ENCODE data around the gene KCNJ2. TPM values are rescaled to one million over a fixed set of nuclear protein-coding genes. Genes with fewer than 3 reads are reported as not detected.

The KCNJ2 gene
- total and polyA plus RNA-seq, 8 donors = 0.31 to 6.4 (median 2.9) TPM; not detected in 1

DNA sequence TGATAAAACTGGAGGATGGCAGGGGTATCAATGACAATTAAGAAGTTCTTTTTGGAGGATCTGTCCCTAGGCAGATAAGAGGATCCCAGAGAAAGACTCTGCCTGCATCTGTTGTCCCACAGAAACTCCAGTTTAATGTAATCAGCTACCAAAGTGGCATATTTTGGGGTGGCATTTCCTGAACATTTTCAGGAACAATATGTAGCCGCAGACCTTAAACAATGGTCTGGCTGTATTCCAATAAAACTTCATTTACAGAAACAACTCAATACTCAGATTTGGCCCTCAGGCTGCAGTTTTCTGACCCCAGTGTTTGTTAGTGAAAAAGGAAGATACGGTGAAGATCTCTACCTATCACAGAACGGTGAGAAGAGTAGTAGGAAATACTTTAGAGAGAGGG, 48.2 kb upstream of the KCNJ2 start:
- Histone ChIP-seq H3K27ac (peak overlapping the region in 1 of 5 donors; percentile 4), H3K36me3 (no peaks in the 10 kb centered on the region), H3K27me3 (no peaks in the 10 kb centered on the region), H3K4me1 (peaks cover 0 to 15% (median 2%) of the 10 kb centered on the region in 4 donors), H3K9me3 (peaks cover 0 to 10% (median 0%) of the 10 kb centered on the region in 4 donors), H3K4me3 (no peak overlapping the region)
- intact Hi-C loops (cut with DNase I; ENCODE audit: low total_unique reads) = no loop called here
- no peak for DNase-seq
- 60 to 91% (median 66%) methylated on average over 3 of the region's 3 CpGs for WGBS, 5 donors
- TF ChIP-seq, protein P1, sequence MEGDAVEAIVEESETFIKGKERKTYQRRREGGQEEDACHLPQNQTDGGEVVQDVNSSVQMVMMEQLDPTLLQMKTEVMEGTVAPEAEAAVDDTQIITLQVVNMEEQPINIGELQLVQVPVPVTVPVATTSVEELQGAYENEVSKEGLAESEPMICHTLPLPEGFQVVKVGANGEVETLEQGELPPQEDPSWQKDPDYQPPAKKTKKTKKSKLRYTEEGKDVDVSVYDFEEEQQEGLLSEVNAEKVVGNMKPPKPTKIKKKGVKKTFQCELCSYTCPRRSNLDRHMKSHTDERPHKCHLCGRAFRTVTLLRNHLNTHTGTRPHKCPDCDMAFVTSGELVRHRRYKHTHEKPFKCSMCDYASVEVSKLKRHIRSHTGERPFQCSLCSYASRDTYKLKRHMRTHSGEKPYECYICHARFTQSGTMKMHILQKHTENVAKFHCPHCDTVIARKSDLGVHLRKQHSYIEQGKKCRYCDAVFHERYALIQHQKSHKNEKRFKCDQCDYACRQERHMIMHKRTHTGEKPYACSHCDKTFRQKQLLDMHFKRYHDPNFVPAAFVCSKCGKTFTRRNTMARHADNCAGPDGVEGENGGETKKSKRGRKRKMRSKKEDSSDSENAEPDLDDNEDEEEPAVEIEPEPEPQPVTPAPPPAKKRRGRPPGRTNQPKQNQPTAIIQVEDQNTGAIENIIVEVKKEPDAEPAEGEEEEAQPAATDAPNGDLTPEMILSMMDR (IDR thresholded peaks at IDR 0.05) = no peak
- TF ChIP-seq POLR2A (IDR thresholded peaks at IDR 0.05) = no peak
- TF ChIP-seq POLR2AphosphoS5 (IDR thresholded peaks at IDR 0.05) = no peak
- no peak for TF ChIP-seq EP300 (IDR thresholded peaks at IDR 0.05)

DNA sequence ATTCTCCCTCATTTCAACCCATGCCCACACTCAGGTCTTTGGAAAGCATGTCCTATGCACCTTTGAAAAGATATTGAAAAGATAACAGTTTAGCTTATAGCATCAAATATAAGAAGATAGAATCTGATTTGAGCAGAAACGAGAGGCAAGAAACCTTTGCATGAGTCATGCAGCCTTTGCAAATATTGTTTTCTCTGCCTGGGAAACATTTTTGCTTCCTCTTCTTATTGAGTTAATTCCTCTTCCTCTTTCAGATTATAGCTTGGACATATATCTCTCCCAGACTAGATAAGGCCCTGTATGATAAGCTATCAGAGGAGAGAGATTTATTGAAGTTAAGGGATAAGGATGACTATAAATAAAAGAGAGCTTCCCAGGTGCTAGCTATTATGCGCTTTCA, 46.1 kb upstream of the KCNJ2 start:
- Histone ChIP-seq H3K4me3 (no peak overlapping the region), H3K27ac (no peak overlapping the region), H3K27me3 (no peaks in the 10 kb centered on the region), H3K4me1 (peaks cover 0 to 15% (median 3%) of the 10 kb centered on the region in 4 donors), H3K9me3 (peaks cover 0 to 10% (median 0%) of the 10 kb centered on the region in 4 donors), H3K36me3 (no peaks in the 10 kb centered on the region)
- DNase-seq = no peak
- TF ChIP-seq EP300 (IDR thresholded peaks at IDR 0.05) = no peak
- TF ChIP-seq, protein P1 (IDR thresholded peaks at IDR 0.05) = no peak
- no peak for TF ChIP-seq POLR2A (IDR thresholded peaks at IDR 0.05)
- TF ChIP-seq POLR2AphosphoS5 (IDR thresholded peaks at IDR 0.05) = no peak
- WGBS, 5 donors = 57 to 66% (median 59%) methylated on average over 2 of the region's 2 CpGs
- intact Hi-C loops (cut with DNase I; ENCODE audit: low total_unique reads) = no loop called here

DNA sequence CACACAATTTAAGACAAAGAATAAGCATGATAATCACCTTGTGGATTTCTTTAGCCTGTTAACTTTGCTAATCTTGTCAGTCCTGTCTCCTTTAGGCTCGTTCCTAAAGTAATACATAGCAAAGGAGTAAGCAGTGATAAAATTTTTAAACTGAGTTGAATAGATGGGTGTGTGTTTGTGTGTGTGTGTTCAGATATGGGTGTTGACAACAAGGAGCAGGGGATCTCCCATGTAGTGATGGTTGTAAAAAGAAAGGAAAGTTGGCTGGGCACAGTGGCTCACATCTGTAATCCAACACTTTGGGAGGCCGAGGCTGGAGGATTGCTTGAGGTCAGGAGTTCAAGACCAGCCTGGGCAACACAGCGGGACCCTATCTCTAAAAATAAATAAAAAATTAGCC, 44.6 kb upstream of the KCNJ2 start:
- no peak overlapping the region for H3K27ac ChIP-seq
- DNase-seq = no peak
- 53 to 63% (median 61%) methylated on average over 3 of the region's 3 CpGs for WGBS, 5 donors
- intact Hi-C loops (cut with DNase I; ENCODE audit: low total_unique reads) = no loop called here
- peaks cover 0 to 15% (median 3%) of the 10 kb centered on the region in 4 donors for H3K4me1 ChIP-seq
- TF ChIP-seq POLR2A (IDR thresholded peaks at IDR 0.05) (no peak), POLR2AphosphoS5 (IDR thresholded peaks at IDR 0.05) (no peak), EP300 (IDR thresholded peaks at IDR 0.05) (no peak)
- TF ChIP-seq, protein P1 (IDR thresholded peaks at IDR 0.05) = no peak
- H3K36me3 ChIP-seq = no peaks in the 10 kb centered on the region
- H3K4me3 ChIP-seq = no peak overlapping the region
- H3K27me3 ChIP-seq = no peaks in the 10 kb centered on the region
- H3K9me3 ChIP-seq = peaks cover 0 to 4% (median 0%) of the 10 kb centered on the region in 4 donors

DNA sequence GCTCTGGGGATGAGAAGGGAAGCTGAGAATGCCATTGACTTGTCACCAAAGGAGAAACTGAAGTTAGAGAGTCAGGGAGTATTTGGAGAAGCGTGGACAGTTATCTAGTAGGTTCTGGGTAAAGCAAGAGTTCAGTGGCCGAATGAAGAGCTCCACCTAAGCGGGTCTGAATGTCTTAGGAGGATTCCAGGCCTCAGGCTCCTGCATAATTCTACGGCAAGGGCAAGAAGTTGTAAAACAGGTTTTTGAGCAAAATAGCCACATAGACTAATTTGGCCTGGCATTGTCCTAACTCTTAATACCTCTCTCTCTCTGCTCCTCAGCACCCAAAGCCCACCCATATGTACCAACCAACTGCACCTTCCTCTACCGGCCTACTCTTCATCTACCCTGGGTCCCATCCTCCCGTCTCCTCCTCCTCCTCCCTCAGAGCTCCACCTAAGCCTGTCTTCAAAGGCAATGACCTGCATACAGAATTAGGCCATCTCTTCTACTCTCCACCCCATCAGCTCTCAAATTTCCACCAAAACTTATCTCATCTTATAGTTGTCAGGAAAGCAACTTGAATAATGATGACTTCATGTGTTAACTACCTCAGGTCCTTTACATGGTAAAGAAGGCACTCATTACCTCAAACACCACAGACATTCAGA, 42.0 kb upstream of the KCNJ2 start:
- 50 to 78% (median 67%) methylated on average over 6 of the region's 6 CpGs for WGBS, 5 donors
- TF ChIP-seq POLR2A (IDR thresholded peaks at IDR 0.05) (no peak), EP300 (IDR thresholded peaks at IDR 0.05) (no peak), POLR2AphosphoS5 (IDR thresholded peaks at IDR 0.05) (no peak)
- TF ChIP-seq, protein P1 (IDR thresholded peaks at IDR 0.05) = no peak
- no peaks in the 10 kb centered on the region for H3K9me3 ChIP-seq
- peaks cover 0 to 15% (median 3%) of the 10 kb centered on the region in 4 donors for H3K4me1 ChIP-seq
- H3K4me3 ChIP-seq = no peak overlapping the region
- no peaks in the 10 kb centered on the region for H3K27me3 ChIP-seq
- H3K36me3 ChIP-seq = no peaks in the 10 kb centered on the region
- H3K27ac ChIP-seq = no peak overlapping the region
- intact Hi-C loops (cut with DNase I; ENCODE audit: low total_unique reads) = no loop called here
- peak in 1 of 2 donors; percentile 42 for DNase-seq

Data from stomach (tissue), 9 donors.